Upper lobe of left lung (tissue), 4 donors: Measurements from ENCODE around the gene SWT1.

Source experiments
- POLR2A ChIP-seq, 4 donors: fragments of 450-650 bp; IDR thresholded peaks; one replicate each; pipeline ENCODE4 v1.5.1; 2016 to 2017; ENCODE audit warnings: antibody characterized with exemption in 4 of 4, mild to moderate bottlenecking in 2 of 4
- POLR2AphosphoS5 ChIP-seq, 2 donors: sonication (generic); formaldehyde crosslinking; IDR thresholded peaks; one replicate each; pipeline ENCODE4 v1.5.1; 2017; ENCODE audit warnings: antibody characterized with exemption in 2 of 2
- TF ChIP-seq, protein P1 (sequence below), 6 experiments: fragments of 450-650 bp in 4 of 6; fragments of 200-600 bp in 2 of 6; sonication (generic) in 2 of 6; IDR thresholded peaks; one replicate each; pipeline ENCODE4 v1.5.1; 2016 to 2019; ENCODE audit warnings: antibody characterized with exemption in 6 of 6

DNA sequence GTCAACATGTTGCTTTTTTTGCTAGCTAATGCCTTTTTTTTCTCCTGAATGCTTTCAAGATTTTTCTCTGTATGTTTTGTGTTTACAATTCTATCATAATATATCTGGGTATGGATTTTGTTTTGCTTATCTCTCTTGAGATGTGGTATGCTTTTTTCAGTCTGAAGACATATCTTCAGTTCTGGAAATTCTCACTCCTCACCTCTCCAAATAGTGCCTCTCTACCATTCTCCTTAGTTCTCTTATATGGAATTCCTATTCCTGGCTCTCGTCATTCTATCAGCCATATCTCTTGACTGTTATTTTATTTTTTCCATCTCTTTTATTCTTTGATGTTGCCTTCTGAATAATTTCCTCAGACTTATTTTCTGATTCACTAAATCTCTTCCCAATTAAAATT is 101.7 kb downstream of the SWT1 start:
- TF ChIP-seq, protein P1, sequence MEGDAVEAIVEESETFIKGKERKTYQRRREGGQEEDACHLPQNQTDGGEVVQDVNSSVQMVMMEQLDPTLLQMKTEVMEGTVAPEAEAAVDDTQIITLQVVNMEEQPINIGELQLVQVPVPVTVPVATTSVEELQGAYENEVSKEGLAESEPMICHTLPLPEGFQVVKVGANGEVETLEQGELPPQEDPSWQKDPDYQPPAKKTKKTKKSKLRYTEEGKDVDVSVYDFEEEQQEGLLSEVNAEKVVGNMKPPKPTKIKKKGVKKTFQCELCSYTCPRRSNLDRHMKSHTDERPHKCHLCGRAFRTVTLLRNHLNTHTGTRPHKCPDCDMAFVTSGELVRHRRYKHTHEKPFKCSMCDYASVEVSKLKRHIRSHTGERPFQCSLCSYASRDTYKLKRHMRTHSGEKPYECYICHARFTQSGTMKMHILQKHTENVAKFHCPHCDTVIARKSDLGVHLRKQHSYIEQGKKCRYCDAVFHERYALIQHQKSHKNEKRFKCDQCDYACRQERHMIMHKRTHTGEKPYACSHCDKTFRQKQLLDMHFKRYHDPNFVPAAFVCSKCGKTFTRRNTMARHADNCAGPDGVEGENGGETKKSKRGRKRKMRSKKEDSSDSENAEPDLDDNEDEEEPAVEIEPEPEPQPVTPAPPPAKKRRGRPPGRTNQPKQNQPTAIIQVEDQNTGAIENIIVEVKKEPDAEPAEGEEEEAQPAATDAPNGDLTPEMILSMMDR (IDR thresholded peaks at IDR 0.05), result no peak
- TF ChIP-seq POLR2A (IDR thresholded peaks at IDR 0.05) (no peak), POLR2AphosphoS5 (IDR thresholded peaks at IDR 0.05) (no peak)
